ENCODE data around the gene FAM174A. TPM values are rescaled to one million over a fixed set of nuclear protein-coding genes. Genes with fewer than 3 reads are reported as not detected.

The FAM174A gene
- polyA plus RNA-seq, 3 donors = 5.3 to 11.1 (median 9.2) TPM

DNA sequence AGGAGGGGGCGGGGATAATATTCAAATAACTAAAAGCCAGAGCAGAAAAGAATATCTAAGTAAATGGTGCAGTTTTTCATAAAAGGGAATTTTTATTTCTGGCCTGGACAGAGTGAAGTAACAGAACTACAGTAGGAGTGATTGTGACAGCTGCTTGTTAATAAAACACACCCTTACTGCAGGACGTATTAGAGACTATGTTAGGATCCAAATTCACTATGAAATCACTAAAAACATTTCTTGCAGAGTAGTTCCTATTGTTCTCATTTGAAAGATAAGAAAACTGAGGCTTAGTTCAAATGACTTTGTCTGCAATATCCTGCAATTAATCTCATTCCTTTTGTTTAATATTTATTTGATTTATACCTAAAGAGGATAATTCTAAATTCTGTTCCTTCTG is 39.5 kb downstream of the FAM174A start:
- H3K36me3 ChIP-seq (replicated peaks in 1 of 2; ENCODE audit: control insufficient read depth in 1 of 2, insufficient read depth in 2 of 2, low read length in 2 of 2) = peaks cover 0 to 4% of the 10 kb centered on the region in 2 donors
- no peak for DNase-seq
- H2AFZ ChIP-seq (ENCODE audit: insufficient read depth, low read depth, low read length, poor library complexity, severe bottlenecking) = no peak overlapping the region
- Mint-ChIP-seq H3K4me1 (no peaks in the 10 kb centered on the region), H3K36me3 (peaks cover 1 to 13% of the 10 kb centered on the region in 2 donors), H3K9me3 (peaks cover 0 to 2% (median 0%) of the 10 kb centered on the region in 7 donors), H3K4me3 (no peak overlapping the region), H3K27ac (no peak overlapping the region), H3K27me3 (ENCODE audit: low read depth in 3 of 3) (no peaks in the 10 kb centered on the region)
- no peaks in the 10 kb centered on the region for H3K27me3 ChIP-seq (ENCODE audit: control insufficient read depth in 2 of 2, insufficient read depth in 2 of 2, low read length in 2 of 2)
- no peaks in the 10 kb centered on the region for H4K20me1 ChIP-seq (ENCODE audit: insufficient read depth, low read length)
- no peak overlapping the region for H3K4me2 ChIP-seq (replicated peaks; ENCODE audit: extremely low read depth, low read length, poor library complexity, severe bottlenecking)
- H3K9ac ChIP-seq (ENCODE audit: insufficient read depth, low read length, poor library complexity, severe bottlenecking) = no peak overlapping the region
- no peaks in the 10 kb centered on the region for H3K79me2 ChIP-seq (ENCODE audit: insufficient read depth, low read length)
- peaks cover 0 to 4% of the 10 kb centered on the region in 2 donors for H3K9me3 ChIP-seq (replicated peaks in 1 of 2; ENCODE audit: control insufficient read depth in 1 of 2, insufficient read depth in 1 of 2, low read length in 2 of 2)
- intact Hi-C loops (cut with micrococcal nuclease) = no loop called here
- H3K4me1 ChIP-seq (ENCODE audit: control insufficient read depth in 1 of 2, insufficient read depth in 2 of 2, low read length in 2 of 2) = no peaks in the 10 kb centered on the region
- no CpG with 5 or more reads among the region's 2 CpGs for WGBS (ENCODE audit: insufficient coverage)
- TF ChIP-seq, protein P1, sequence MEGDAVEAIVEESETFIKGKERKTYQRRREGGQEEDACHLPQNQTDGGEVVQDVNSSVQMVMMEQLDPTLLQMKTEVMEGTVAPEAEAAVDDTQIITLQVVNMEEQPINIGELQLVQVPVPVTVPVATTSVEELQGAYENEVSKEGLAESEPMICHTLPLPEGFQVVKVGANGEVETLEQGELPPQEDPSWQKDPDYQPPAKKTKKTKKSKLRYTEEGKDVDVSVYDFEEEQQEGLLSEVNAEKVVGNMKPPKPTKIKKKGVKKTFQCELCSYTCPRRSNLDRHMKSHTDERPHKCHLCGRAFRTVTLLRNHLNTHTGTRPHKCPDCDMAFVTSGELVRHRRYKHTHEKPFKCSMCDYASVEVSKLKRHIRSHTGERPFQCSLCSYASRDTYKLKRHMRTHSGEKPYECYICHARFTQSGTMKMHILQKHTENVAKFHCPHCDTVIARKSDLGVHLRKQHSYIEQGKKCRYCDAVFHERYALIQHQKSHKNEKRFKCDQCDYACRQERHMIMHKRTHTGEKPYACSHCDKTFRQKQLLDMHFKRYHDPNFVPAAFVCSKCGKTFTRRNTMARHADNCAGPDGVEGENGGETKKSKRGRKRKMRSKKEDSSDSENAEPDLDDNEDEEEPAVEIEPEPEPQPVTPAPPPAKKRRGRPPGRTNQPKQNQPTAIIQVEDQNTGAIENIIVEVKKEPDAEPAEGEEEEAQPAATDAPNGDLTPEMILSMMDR (IDR thresholded peaks at IDR 0.05) = no peak
- no peak overlapping the region for H3K4me3 ChIP-seq (replicated peaks in 1 of 3; ENCODE audit: low read depth in 2 of 3, low read length in 3 of 3)
- H3K27ac ChIP-seq (ENCODE audit: low read depth in 1 of 2, low read length in 2 of 2) = no peak overlapping the region

DNA sequence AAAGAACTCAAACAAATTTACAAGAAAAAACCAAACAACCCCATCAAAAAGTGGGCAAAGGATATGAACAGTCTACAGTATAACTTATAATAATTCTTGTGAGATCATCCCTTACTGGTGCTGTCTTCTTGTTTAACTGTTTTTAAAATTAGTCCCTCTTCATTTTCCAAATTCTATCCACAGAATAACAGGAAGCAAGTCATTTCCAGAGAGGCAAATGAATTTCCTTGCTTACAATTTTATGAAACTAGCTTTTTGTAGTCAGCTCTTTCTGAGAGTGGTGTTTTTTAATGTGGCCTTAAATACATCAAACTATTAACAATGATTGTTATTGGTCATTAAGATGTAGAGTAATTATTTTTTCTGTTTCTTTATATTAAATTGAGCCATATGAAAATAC is 40.6 kb downstream of the FAM174A start:
- no peaks in the 10 kb centered on the region for H3K4me1 ChIP-seq (ENCODE audit: control insufficient read depth in 1 of 2, insufficient read depth in 2 of 2, low read length in 2 of 2)
- no peaks in the 10 kb centered on the region for H4K20me1 ChIP-seq (ENCODE audit: insufficient read depth, low read length)
- H3K27me3 ChIP-seq (ENCODE audit: control insufficient read depth in 2 of 2, insufficient read depth in 2 of 2, low read length in 2 of 2) = no peaks in the 10 kb centered on the region
- peaks cover 0 to 5% (median 3%) of the 10 kb centered on the region in 7 donors for H3K9me3 Mint-ChIP-seq
- DNase-seq = no peak
- H3K27ac ChIP-seq (ENCODE audit: low read depth in 1 of 2, low read length in 2 of 2) = no peak overlapping the region
- TF ChIP-seq, protein P1 (IDR thresholded peaks at IDR 0.05) = no peak
- H3K36me3 Mint-ChIP-seq = peaks cover 8 to 16% of the 10 kb centered on the region in 2 donors
- H3K4me3 ChIP-seq (replicated peaks in 1 of 3; ENCODE audit: low read depth in 2 of 3, low read length in 3 of 3) = no peak overlapping the region
- H3K27ac Mint-ChIP-seq = peak overlapping the region in 1 of 7 donors; percentile 26
- H3K4me1 Mint-ChIP-seq = no peaks in the 10 kb centered on the region
- no peak overlapping the region for H3K9ac ChIP-seq (ENCODE audit: insufficient read depth, low read length, poor library complexity, severe bottlenecking)
- peaks cover 0 to 11% of the 10 kb centered on the region in 2 donors for H3K36me3 ChIP-seq (replicated peaks in 1 of 2; ENCODE audit: control insufficient read depth in 1 of 2, insufficient read depth in 2 of 2, low read length in 2 of 2)
- H3K9me3 ChIP-seq (replicated peaks in 1 of 2; ENCODE audit: control insufficient read depth in 1 of 2, insufficient read depth in 1 of 2, low read length in 2 of 2) = peaks cover 0 to 7% of the 10 kb centered on the region in 2 donors
- H2AFZ ChIP-seq (ENCODE audit: insufficient read depth, low read depth, low read length, poor library complexity, severe bottlenecking) = no peak overlapping the region
- H3K27me3 Mint-ChIP-seq (ENCODE audit: low read depth in 3 of 3) = no peaks in the 10 kb centered on the region
- no peaks in the 10 kb centered on the region for H3K79me2 ChIP-seq (ENCODE audit: insufficient read depth, low read length)
- no peak overlapping the region for H3K4me2 ChIP-seq (replicated peaks; ENCODE audit: extremely low read depth, low read length, poor library complexity, severe bottlenecking)
- H3K4me3 Mint-ChIP-seq = no peak overlapping the region
- intact Hi-C loops (cut with micrococcal nuclease) = no loop called here
